Measurements from ENCODE around the gene KIRREL3. TPM values are rescaled to one million over a fixed set of nuclear protein-coding genes. Genes with fewer than 3 reads are reported as not detected.

KIRREL3 gene
- polyA plus RNA-seq, 2 of the 4 experiments (the other 2 are of a cell fraction), result 3.0 to 11.0 TPM

GRCh38 chr11:126433244-126433846 lies 567.2 kb downstream of the KIRREL3 start:
- no peak for DNase-seq (ENCODE audit: low read depth in 1 of 2, low spot score in 1 of 2)
- FAIRE-seq, result no peak
- ChIA-PET POLR2A (no interaction called here), CTCF (interaction anchor here (1.0 to 1.3 kb wide), 3 partner anchors 9 to 123 kb away, joined by 3 to 4 read pairs (median 3); no protein-coding TSS in a partner anchor)
- Histone ChIP-seq H3K4me2 (no peak overlapping the region), H3K27ac (no peak overlapping the region), H3K4me1 (0 out of 3 replicates have a peak, but pooled peaks cover 7% of the 10 kb centered on the region), H3K9me3 (no peaks in the 10 kb centered on the region), H3K4me3 (no peak overlapping the region)
- ATAC-seq, result no peak
- WGBS (ENCODE audit: missing lambda C conversion rate), result 93% methylated on average over 8 of the region's 11 CpGs
- TF ChIP-seq HOXB13 (CRISPR knock-in tag; IDR thresholded peaks at IDR 0.05; ENCODE audit: low read depth), result no peak
- no peak for TF ChIP-seq FOSB (CRISPR knock-in tag; IDR thresholded peaks at IDR 0.05)
- no peak for TF ChIP-seq REST (IDR thresholded peaks at IDR 0.05)
- TF ChIP-seq PHF8 (IDR thresholded peaks at IDR 0.05; ENCODE audit: borderline replicate concordance, low read depth), result no peak
- no peak for TF ChIP-seq NFE2L2 (conservative IDR thresholded peaks at IDR 0.05; ENCODE audit: low read length)
- TF ChIP-seq, protein P1, sequence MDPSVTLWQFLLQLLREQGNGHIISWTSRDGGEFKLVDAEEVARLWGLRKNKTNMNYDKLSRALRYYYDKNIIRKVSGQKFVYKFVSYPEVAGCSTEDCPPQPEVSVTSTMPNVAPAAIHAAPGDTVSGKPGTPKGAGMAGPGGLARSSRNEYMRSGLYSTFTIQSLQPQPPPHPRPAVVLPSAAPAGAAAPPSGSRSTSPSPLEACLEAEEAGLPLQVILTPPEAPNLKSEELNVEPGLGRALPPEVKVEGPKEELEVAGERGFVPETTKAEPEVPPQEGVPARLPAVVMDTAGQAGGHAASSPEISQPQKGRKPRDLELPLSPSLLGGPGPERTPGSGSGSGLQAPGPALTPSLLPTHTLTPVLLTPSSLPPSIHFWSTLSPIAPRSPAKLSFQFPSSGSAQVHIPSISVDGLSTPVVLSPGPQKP (IDR thresholded peaks at IDR 0.05; ENCODE audit: low read depth, low read length), result no peak
- no peak for TF ChIP-seq CBX8 (IDR thresholded peaks at IDR 0.05)
- TF ChIP-seq, protein P2, sequence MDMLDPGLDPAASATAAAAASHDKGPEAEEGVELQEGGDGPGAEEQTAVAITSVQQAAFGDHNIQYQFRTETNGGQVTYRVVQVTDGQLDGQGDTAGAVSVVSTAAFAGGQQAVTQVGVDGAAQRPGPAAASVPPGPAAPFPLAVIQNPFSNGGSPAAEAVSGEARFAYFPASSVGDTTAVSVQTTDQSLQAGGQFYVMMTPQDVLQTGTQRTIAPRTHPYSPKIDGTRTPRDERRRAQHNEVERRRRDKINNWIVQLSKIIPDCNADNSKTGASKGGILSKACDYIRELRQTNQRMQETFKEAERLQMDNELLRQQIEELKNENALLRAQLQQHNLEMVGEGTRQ (IDR thresholded peaks at IDR 0.05), result no peak
- TF ChIP-seq TP53 (CRISPR knock-in tag; IDR thresholded peaks at IDR 0.05), result no peak
- no peak for TF ChIP-seq JUN (IDR thresholded peaks at IDR 0.05)
- no peak for TF ChIP-seq ZFP36 (IDR thresholded peaks at IDR 0.05; ENCODE audit: borderline replicate concordance, partially characterized antibody)
- no peak for TF ChIP-seq NPAS2 (CRISPR knock-in tag; IDR thresholded peaks at IDR 0.05; ENCODE audit: borderline replicate concordance)
- TF ChIP-seq RFX5 (IDR thresholded peaks at IDR 0.05), result no peak
- TF ChIP-seq CEBPB (IDR thresholded peaks at IDR 0.05), result no peak
- no peak for TF ChIP-seq POLR2A (IDR thresholded peaks at IDR 0.05; ENCODE audit: low read length)

DNA sequence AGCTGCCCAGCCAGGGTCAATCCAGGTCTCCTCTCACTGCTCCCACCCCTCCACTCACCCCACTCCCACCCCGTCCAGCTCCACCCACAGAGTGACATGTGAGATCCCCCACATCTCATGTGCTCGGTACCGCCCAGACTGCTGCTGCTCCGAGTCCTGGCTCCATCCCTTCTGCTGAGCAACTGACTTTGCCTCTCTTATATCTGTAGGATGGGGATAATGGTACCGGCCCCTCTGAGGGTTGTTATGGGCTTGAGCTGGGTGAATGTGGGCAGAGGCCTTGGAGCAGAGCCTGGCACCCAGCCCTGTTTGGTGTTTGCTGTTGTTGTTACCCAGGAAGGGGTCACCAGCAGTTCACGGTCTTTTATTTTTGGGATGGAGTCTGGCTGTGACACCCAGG lies 568.0 kb downstream of the KIRREL3 start:
- ATAC-seq, result no peak
- CTCF ChIA-PET, result interaction anchor here (1.0 to 1.2 kb wide), 2 partner anchors 8 to 48 kb away, joined by 4 to 6 read pairs; no protein-coding TSS in a partner anchor
- WGBS (ENCODE audit: missing lambda C conversion rate), result 100% methylated on average over 3 of the region's 6 CpGs
- POLR2A ChIA-PET, result no interaction called here
- H3K27ac ChIP-seq, result no peak overlapping the region
- no peak overlapping the region for H3K4me2 ChIP-seq
- 0 out of 3 replicates have a peak, but pooled peaks cover 7% of the 10 kb centered on the region for H3K4me1 ChIP-seq
- TF ChIP-seq KDM1A (IDR thresholded peaks at IDR 0.05; ENCODE audit: low read depth) (no peak), HEYL (CRISPR knock-in tag; IDR thresholded peaks at IDR 0.05) (no peak), KDM5A (IDR thresholded peaks at IDR 0.05) (no peak)
- TF ChIP-seq, protein P3, sequence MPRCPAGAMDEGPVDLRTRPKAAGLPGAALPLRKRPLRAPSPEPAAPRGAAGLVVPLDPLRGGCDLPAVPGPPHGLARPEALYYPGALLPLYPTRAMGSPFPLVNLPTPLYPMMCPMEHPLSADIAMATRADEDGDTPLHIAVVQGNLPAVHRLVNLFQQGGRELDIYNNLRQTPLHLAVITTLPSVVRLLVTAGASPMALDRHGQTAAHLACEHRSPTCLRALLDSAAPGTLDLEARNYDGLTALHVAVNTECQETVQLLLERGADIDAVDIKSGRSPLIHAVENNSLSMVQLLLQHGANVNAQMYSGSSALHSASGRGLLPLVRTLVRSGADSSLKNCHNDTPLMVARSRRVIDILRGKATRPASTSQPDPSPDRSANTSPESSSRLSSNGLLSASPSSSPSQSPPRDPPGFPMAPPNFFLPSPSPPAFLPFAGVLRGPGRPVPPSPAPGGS (IDR thresholded peaks at IDR 0.05), result no peak
- H3K9me3 ChIP-seq, result no peaks in the 10 kb centered on the region
- DNase-seq (ENCODE audit: low read depth in 1 of 2, low spot score in 1 of 2), result no peak
- H3K4me3 ChIP-seq, result no peak overlapping the region
- no peak for FAIRE-seq

Measured in A549 (cell line).